SK-N-SH (cell line): ENCODE measurements around the gene TCEAL9.

Experiments
- EZH2phosphoT487 ChIP-seq: fragments of 200-600 bp; sonication (generic); IDR thresholded peaks from 2 replicates; pipeline ENCODE4 v1.6.1; 2017; ENCODE audit warnings: low read depth, mixed run types, mild to moderate bottlenecking, antibody characterized with exemption, moderate library complexity, borderline replicate concordance
- MAX ChIP-seq: IDR thresholded peaks from 2 replicates; pipeline ENCODE4 v1.4.0; 2012; ENCODE audit warnings: low read depth
- POLR2AphosphoS5 ChIP-seq: IDR thresholded peaks from 2 replicates; pipeline ENCODE4 v1.6.1; 2012; ENCODE audit warnings: low read depth, low read length
- TF ChIP-seq, protein P1 (sequence below): fragments of 200-600 bp; sonication (generic); IDR thresholded peaks from 2 replicates; pipeline ENCODE4 v1.6.1; 2017; ENCODE audit warnings: antibody characterized with exemption, mild to moderate bottlenecking, moderate library complexity
- TF ChIP-seq, protein P2 (sequence below): IDR thresholded peaks from 2 replicates; pipeline ENCODE4 v1.4.0; 2012; ENCODE audit warnings: low read depth, borderline replicate concordance

DNA sequence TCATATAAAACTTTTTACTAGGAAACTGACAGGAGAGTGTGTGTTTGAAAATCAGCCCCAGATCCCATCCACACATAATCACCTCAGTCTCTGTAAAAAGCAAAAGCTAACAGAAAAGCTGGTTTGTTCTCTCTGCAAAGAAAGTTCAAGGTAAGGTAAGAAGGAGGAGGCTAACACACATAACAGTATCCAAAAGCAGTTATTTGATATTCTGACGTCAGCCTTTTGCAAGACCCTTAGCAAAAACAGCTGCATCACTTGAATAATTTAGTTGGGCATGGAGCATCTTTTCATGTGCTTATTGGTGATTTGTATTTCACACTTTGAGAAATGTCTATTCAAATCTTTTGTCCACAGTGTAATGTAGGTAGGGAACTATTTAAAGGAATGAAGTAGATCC lies 5.5 kb downstream of the TCEAL9 start:
- TF ChIP-seq, protein P1, sequence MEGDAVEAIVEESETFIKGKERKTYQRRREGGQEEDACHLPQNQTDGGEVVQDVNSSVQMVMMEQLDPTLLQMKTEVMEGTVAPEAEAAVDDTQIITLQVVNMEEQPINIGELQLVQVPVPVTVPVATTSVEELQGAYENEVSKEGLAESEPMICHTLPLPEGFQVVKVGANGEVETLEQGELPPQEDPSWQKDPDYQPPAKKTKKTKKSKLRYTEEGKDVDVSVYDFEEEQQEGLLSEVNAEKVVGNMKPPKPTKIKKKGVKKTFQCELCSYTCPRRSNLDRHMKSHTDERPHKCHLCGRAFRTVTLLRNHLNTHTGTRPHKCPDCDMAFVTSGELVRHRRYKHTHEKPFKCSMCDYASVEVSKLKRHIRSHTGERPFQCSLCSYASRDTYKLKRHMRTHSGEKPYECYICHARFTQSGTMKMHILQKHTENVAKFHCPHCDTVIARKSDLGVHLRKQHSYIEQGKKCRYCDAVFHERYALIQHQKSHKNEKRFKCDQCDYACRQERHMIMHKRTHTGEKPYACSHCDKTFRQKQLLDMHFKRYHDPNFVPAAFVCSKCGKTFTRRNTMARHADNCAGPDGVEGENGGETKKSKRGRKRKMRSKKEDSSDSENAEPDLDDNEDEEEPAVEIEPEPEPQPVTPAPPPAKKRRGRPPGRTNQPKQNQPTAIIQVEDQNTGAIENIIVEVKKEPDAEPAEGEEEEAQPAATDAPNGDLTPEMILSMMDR: no peak
- TF ChIP-seq, protein P2, sequence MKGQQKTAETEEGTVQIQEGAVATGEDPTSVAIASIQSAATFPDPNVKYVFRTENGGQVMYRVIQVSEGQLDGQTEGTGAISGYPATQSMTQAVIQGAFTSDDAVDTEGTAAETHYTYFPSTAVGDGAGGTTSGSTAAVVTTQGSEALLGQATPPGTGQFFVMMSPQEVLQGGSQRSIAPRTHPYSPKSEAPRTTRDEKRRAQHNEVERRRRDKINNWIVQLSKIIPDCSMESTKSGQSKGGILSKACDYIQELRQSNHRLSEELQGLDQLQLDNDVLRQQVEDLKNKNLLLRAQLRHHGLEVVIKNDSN: no peak
- TF ChIP-seq POLR2AphosphoS5 (no peak), MAX (no peak), EZH2phosphoT487 (no peak)
